H1 (cell line): ENCODE data around the gene FOXP2. TPM values are rescaled to one million over a fixed set of nuclear protein-coding genes. Genes with fewer than 3 reads are reported as not detected.

ENCODE experiments used
- CTCF ChIA-PET: fragments of 300-600 bp; sonication (Branson Sonifier 250); formaldehyde crosslinking; loops from one replicate; lab custom pipeline; 2021; ENCODE audit not compliant: partially characterized antibody; lab: Charles Lee
- POLR2A ChIA-PET: fragments of 300-600 bp; sonication (Branson Sonifier 250); formaldehyde crosslinking; loops from one replicate; lab custom pipeline; 2021; ENCODE audit warnings: inconsistent platforms; ENCODE audit not compliant: partially characterized antibody; lab: Charles Lee
- DNase-seq, 2 experiments: peaks; one replicate each; pipeline versions ENCODE4 v3.0.0 to v3.0.0-alpha.2; 2010 to 2022; ENCODE audit warnings: low spot score in 2 of 2, low read depth in 1 of 2, mixed read lengths in 1 of 2
- FAIRE-seq: peaks from 2 replicates; lab custom pipeline; 2011; peaks lifted over from hg19 to GRCh38; lab: Jason Lieb, UNC
- H2AFZ ChIP-seq: 2 replicates; pipeline ENCODE4 v1.8.1; 2012; ENCODE audit warnings: low read length, inconsistent platforms
- H2AK5ac ChIP-seq: 2 replicates; pipeline ENCODE4 v1.6.1; 2013; ENCODE audit warnings: low read depth, low read length
- H2BK120ac ChIP-seq: replicated peaks from 2 replicates; pipeline ENCODE3; 2013; ENCODE audit warnings: low read depth, low read length, inconsistent platforms
- H2BK12ac ChIP-seq: 2 replicates; pipeline ENCODE4 v1.6.1; 2013; ENCODE audit warnings: low read depth, low read length
- H2BK15ac ChIP-seq: 2 replicates; pipeline ENCODE4 v1.6.1; 2013; ENCODE audit warnings: low read length
- H2BK20ac ChIP-seq: 2 replicates; pipeline ENCODE4 v1.6.1; 2013; ENCODE audit warnings: low read length
- H2BK5ac ChIP-seq: 2 replicates; pipeline ENCODE4 v1.6.1; 2013; ENCODE audit warnings: low read depth, low read length
- H3K14ac ChIP-seq: 2 replicates; pipeline ENCODE4 v1.6.1; 2013; ENCODE audit warnings: inconsistent platforms; ENCODE audit not compliant: insufficient read length
- H3K18ac ChIP-seq: 2 replicates; pipeline ENCODE4 v1.6.1; 2013; ENCODE audit warnings: low read length; ENCODE audit errors: extremely low read depth
- H3K23ac ChIP-seq: 2 replicates; pipeline ENCODE4 v1.6.1; 2013; ENCODE audit warnings: inconsistent platforms; ENCODE audit not compliant: insufficient read length
- H3K23me2 ChIP-seq: 2 replicates; pipeline ENCODE4 v1.6.1; 2013; ENCODE audit warnings: low read depth, low read length
- H3K27ac ChIP-seq: 2 replicates; pipeline ENCODE4 v1.6.1; 2011; ENCODE audit warnings: low read depth, low read length, inconsistent platforms
- H3K27me3 ChIP-seq, 4 experiments: replicated peaks in 1 of 4; 1 replicate in 1 of 4; 2 replicates in 3 of 4; pipeline versions ENCODE4 v1.6.1 to v1.8.1; 2011 to 2013; ENCODE audit warnings: low read length in 3 of 4, mild to moderate bottlenecking in 3 of 4, inconsistent platforms in 2 of 4, mixed read lengths in 2 of 4, moderate library complexity in 1 of 4; ENCODE audit not compliant: control insufficient read depth in 3 of 4, insufficient read depth in 3 of 4; ENCODE audit errors: extremely low read depth in 1 of 4
- H3K36me3 ChIP-seq, 4 experiments: 2 replicates each; pipeline versions ENCODE4 v1.6.1 to v1.8.1; 2011 to 2013; ENCODE audit warnings: mild to moderate bottlenecking in 4 of 4, low read length in 3 of 4, moderate library complexity in 2 of 4, control low read depth in 1 of 4, inconsistent platforms in 1 of 4; ENCODE audit not compliant: insufficient read depth in 4 of 4, control insufficient read depth in 2 of 4
- H3K4ac ChIP-seq: replicated peaks from 2 replicates; pipeline ENCODE3; 2013; ENCODE audit warnings: low read length, low read depth, mixed read lengths, inconsistent platforms; ENCODE audit not compliant: insufficient read length
- H3K4me1 ChIP-seq, 4 experiments: replicated peaks in 1 of 4; 1 replicate in 1 of 4; 2 replicates in 3 of 4; pipeline versions ENCODE4 v1.6.1 to v1.8.1; 2011 to 2013; ENCODE audit warnings: low read length in 3 of 4, inconsistent platforms in 2 of 4, mixed read lengths in 1 of 4; ENCODE audit not compliant: insufficient read depth in 4 of 4, control insufficient read depth in 3 of 4
- H3K4me2 ChIP-seq, 2 experiments: 2 replicates each; pipeline versions ENCODE4 v1.6.1 to v1.8.1; 2011 to 2013; ENCODE audit warnings: low read depth in 2 of 2, low read length in 2 of 2, control low read depth in 1 of 2, inconsistent platforms in 1 of 2, mild to moderate bottlenecking in 1 of 2; ENCODE audit not compliant: insufficient read depth in 1 of 2
- H3K4me3 ChIP-seq, 4 experiments: fragments of 200-600, 300-600 bp in 1 of 4; sonication (generic), shearing (Covaris generic), sonication (Bioruptor Twin) in 1 of 4; 2 replicates each; pipeline versions ENCODE4 v1.5.1 to v1.8.1; 2011 to 2016; ENCODE audit warnings: low read length in 4 of 4, low read depth in 3 of 4, control low read depth in 2 of 4, inconsistent platforms in 2 of 4, mild to moderate bottlenecking in 2 of 4, mixed read lengths in 1 of 4, moderate library complexity in 1 of 4; ENCODE audit not compliant: insufficient read depth in 2 of 4; ENCODE audit errors: extremely low read depth in 1 of 4
- H3K56ac ChIP-seq: replicated peaks from 2 replicates; pipeline ENCODE3; 2013; ENCODE audit warnings: low read depth, mild to moderate bottlenecking, mixed read lengths, low read length, inconsistent platforms; ENCODE audit not compliant: insufficient read length
- H3K79me1 ChIP-seq: 2 replicates; pipeline ENCODE4 v1.6.1; 2013; ENCODE audit warnings: low read depth, low read length, control low read depth
- H3K79me2 ChIP-seq, 2 experiments: 2 replicates each; pipeline versions ENCODE4 v1.6.1 to v1.8.1; 2012 to 2013; ENCODE audit warnings: low read length in 2 of 2, mild to moderate bottlenecking in 2 of 2, inconsistent platforms in 1 of 2; ENCODE audit not compliant: insufficient read depth in 2 of 2, control insufficient read depth in 1 of 2
- H3K9ac ChIP-seq, 4 experiments: replicated peaks in 1 of 4; 1 replicate in 1 of 4; 2 replicates in 3 of 4; pipeline versions ENCODE4 v1.6.1 to v1.8.1; 2011 to 2013; ENCODE audit warnings: low read depth in 3 of 4, low read length in 3 of 4, control low read depth in 2 of 4, mild to moderate bottlenecking in 2 of 4, moderate library complexity in 2 of 4, inconsistent platforms in 1 of 4; ENCODE audit errors: extremely low read depth in 1 of 4
- H3K9me3 ChIP-seq, 2 experiments: 2 replicates each; pipeline versions ENCODE4 v1.6.1 to v1.8.1; 2012 to 2013; ENCODE audit warnings: mild to moderate bottlenecking in 2 of 2, moderate library complexity in 2 of 2, control low read depth in 1 of 2, inconsistent platforms in 1 of 2, low read depth in 1 of 2, low read length in 1 of 2, mixed read lengths in 1 of 2; ENCODE audit not compliant: insufficient read depth in 2 of 2
- H4K20me1 ChIP-seq, 2 experiments: replicated peaks in 1 of 2; 2 replicates each; pipeline versions ENCODE3 to v1.8.1; 2011 to 2013; ENCODE audit warnings: inconsistent platforms in 2 of 2, low read length in 2 of 2, mild to moderate bottlenecking in 1 of 2; ENCODE audit not compliant: insufficient read depth in 2 of 2, control insufficient read depth in 1 of 2
- H4K5ac ChIP-seq: 2 replicates; pipeline ENCODE4 v1.6.1; 2013; ENCODE audit warnings: low read length, low read depth, mixed read lengths, inconsistent platforms; ENCODE audit not compliant: insufficient read length
- H4K8ac ChIP-seq: 2 replicates; pipeline ENCODE4 v1.8.0; 2013; ENCODE audit warnings: mild to moderate bottlenecking, moderate library complexity, low read length, inconsistent platforms; ENCODE audit not compliant: insufficient read depth; ENCODE audit errors: extremely low read depth
- H4K91ac ChIP-seq: replicated peaks from 2 replicates; pipeline ENCODE3; 2013; ENCODE audit warnings: low read length, mixed read lengths, inconsistent platforms; ENCODE audit not compliant: insufficient read length
- EZH2 ChIP-seq: fragments of 200-600 bp; sonication (generic); IDR thresholded peaks from 2 replicates; pipeline ENCODE4 v1.7.1; 2012; ENCODE audit warnings: low read depth, mild to moderate bottlenecking, moderate library complexity, low read length, inconsistent platforms; ENCODE audit not compliant: severe bottlenecking
- MAX ChIP-seq: IDR thresholded peaks from 2 replicates; pipeline ENCODE4 v1.6.1; 2012; ENCODE audit warnings: inconsistent platforms
- PHF8 ChIP-seq: fragments of 200-600 bp; sonication (generic); conservative IDR thresholded peaks from 2 replicates; pipeline ENCODE4 v1.7.1; 2012; ENCODE audit warnings: low read depth, mild to moderate bottlenecking, inconsistent platforms, low read length, moderate library complexity
- RAD21 ChIP-seq, 2 experiments: IDR thresholded peaks in 1 of 2; conservative IDR thresholded peaks in 1 of 2; 2 replicates each; pipeline ENCODE4 v1.6.1; 2011; ENCODE audit warnings: low read depth in 2 of 2, low read length in 2 of 2, improper control_type of control experiment in 1 of 2, inconsistent platforms in 1 of 2, mild to moderate bottlenecking in 1 of 2, moderate library complexity in 1 of 2
- RBBP5 ChIP-seq: IDR thresholded peaks from 2 replicates; pipeline ENCODE4 v1.7.1; 2012; ENCODE audit warnings: low read depth, mild to moderate bottlenecking, inconsistent platforms, low read length, moderate library complexity, borderline replicate concordance
- SIX5 ChIP-seq: IDR thresholded peaks from 2 replicates; pipeline ENCODE4 v1.6.1; 2011; ENCODE audit warnings: mild to moderate bottlenecking, low read depth, low read length
- TEAD4 ChIP-seq: IDR thresholded peaks from 2 replicates; pipeline ENCODE4 v1.6.1; 2012; ENCODE audit warnings: low read depth, low read length, inconsistent platforms, mixed read lengths
- WGBS, 2 experiments: shearing (Covaris generic) in 1 of 2; methylation state at CpG; one replicate each; pipeline versions ENCODE4 v1.1.6 to v1.1.7; 2013 to 2015; ENCODE audit warnings: low lambda C conversion rate in 2 of 2, mixed read lengths in 2 of 2, inconsistent platforms in 1 of 2, low coverage in 1 of 2, missing lambda C conversion rate in 1 of 2; ENCODE audit not compliant: insufficient replicate concordance in 2 of 2, insufficient coverage in 1 of 2, insufficient read length in 1 of 2; ENCODE audit errors: extremely low coverage in 1 of 2, missing lambda C conversion rate in 1 of 2; 5-methylcytosine and 5-hydroxymethylcytosine counted together
- polyA plus RNA-seq, 7 experiments: library from polyadenylated mRNA; depleted of rRNA in 3 of 7; stranded (reverse) in 5 of 7; unstranded in 2 of 7; fragments of >200 nt in 5 of 7; fragments of 200-250 nt in 2 of 7; gene quantifications; 1 replicate in 5 of 7; 2 replicates in 1 of 7; 4 replicates in 1 of 7; pipeline versions ENCODE4 v1.2.1 to v1.2.3, GENCODE V29; 2011 to 2013; ENCODE audit warnings: missing spikeins in 2 of 7, mixed read lengths in 2 of 7
- total RNA-seq: library from RNA; stranded (reverse); fragmentation: NEBNext Ultra II Directional; extraction: Animal tissue kit (Norgen Biotek cat#: 25700); gene quantifications from 2 replicates; pipeline ENCODE4 v1.2.1, GENCODE V29; 2021

FOXP2 gene
- total and polyA plus RNA-seq, 2 of the 8 experiments (the other 6 are each of a cell fraction or from before 2014, with no cell fraction given), result 0.09 to 0.43 TPM

DNA sequence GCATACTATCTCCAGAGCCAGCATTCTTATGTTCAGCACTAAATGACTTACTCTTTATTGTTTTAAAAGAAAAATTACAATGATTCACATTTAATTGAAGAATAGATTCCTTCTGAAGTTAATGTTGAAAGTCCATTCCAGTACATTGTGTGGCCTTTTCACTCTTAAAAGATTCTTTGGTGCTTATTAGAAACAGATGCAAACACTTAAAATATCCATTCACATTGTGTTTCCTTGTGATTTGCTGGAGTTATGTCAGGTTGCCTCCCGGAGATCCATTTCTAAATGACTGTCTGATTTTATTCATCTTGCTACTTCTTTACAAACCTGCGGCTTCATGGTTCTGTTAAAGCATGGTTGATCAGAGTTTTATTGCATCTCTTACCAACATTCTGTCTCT is 152.8 kb downstream of the FOXP2 start:
- WGBS, 2 experiments, result 96% methylated on average over 2 of the region's 2 CpGs; no CpG with 5 or more reads in 1 of the 2 experiments
- no peak overlapping the region for H3K18ac ChIP-seq
- H4K91ac ChIP-seq, result no peak overlapping the region
- no peak overlapping the region for H2BK20ac ChIP-seq
- no peak overlapping the region for H3K14ac ChIP-seq
- H4K5ac ChIP-seq, result no peak overlapping the region
- no peak overlapping the region for H3K4me2 ChIP-seq
- no peak overlapping the region for H3K23ac ChIP-seq
- H3K27me3 ChIP-seq, result no peaks in the 10 kb centered on the region
- no peaks in the 10 kb centered on the region for H3K4me1 ChIP-seq
- FAIRE-seq (no peak), DNase-seq (no peak)
- no peak overlapping the region for H3K56ac ChIP-seq
- H3K4me3 ChIP-seq, result no peak overlapping the region
- ChIA-PET CTCF (no interaction called here), POLR2A (no interaction called here)
- H3K79me1 ChIP-seq, result no peaks in the 10 kb centered on the region
- H2BK120ac ChIP-seq, result no peak overlapping the region
- TF ChIP-seq SIX5 (no peak), RAD21 (IDR thresholded peaks at IDR 0.05 in 1 of 2, conservative IDR thresholded peaks at IDR 0.05 in 1 of 2; ENCODE audit: low read depth in 2 of 2, low read length in 2 of 2) (no peak), EZH2 (no peak), TEAD4 (no peak), PHF8 (no peak), MAX (no peak), RBBP5 (no peak)
- no peak overlapping the region for H3K4ac ChIP-seq
- no peak overlapping the region for H2BK12ac ChIP-seq
- H4K8ac ChIP-seq, result no peak overlapping the region
- H2AFZ ChIP-seq, result peak overlapping the region; percentile 62; the same call in 1 of the 2 replicates
- no peaks in the 10 kb centered on the region for H3K9me3 ChIP-seq
- no peaks in the 10 kb centered on the region for H4K20me1 ChIP-seq
- H2AK5ac ChIP-seq, result no peak overlapping the region
- H3K27ac ChIP-seq, result no peak overlapping the region
- no peak overlapping the region for H2BK5ac ChIP-seq
- H2BK15ac ChIP-seq, result no peak overlapping the region
- H3K79me2 ChIP-seq, result no peaks in the 10 kb centered on the region
- no peaks in the 10 kb centered on the region for H3K23me2 ChIP-seq
- no peaks in the 10 kb centered on the region for H3K36me3 ChIP-seq
- H3K9ac ChIP-seq, result no peak overlapping the region
